GM19023 (cell line): ENCODE results near the gene MYOF.
"Not testable (repeated sequence)": the region's sequence is repeated elsewhere in the genome, so short reads cannot be mapped to it uniquely, and the experiment has no call there.

ENCODE experiments used
- ATAC-seq: cut with Tn5 transposase; IDR thresholded peaks from one replicate; pipeline ENCODE4 v1.9.1; 2021; ENCODE audit warnings: mild to moderate bottlenecking, moderate library complexity; ENCODE audit not compliant: unreplicated experiment

The MYOF gene

GRCh38 chr10:93435621-93436397 lies 46.3 kb downstream of the MYOF start:
- ATAC-seq: no peak

DNA sequence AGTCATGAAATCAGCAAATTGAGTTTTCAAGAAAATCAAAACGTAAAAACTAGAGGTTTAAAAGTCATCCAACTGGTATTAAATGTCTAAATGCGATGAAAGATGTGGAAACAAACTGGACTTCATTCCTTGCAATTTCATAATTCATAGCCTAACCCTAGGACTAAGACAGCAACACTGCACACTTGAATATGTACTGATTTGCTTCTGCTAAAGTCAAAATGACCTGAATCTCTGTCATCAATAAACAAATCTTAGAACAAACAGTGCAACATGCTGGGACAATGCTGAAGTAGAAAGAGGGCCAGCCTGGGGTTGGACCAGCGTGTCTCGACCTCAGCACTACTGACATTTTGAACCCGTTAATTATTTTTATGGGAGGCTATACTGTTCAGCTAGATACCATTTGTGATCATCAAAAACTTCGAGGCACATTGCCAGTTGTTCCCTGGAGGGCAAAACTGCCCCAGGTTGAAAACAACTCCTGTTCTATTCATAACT lies 47.1 kb downstream of the MYOF start:
- no peak for ATAC-seq

GRCh38 chr10:93431361-93431760 lies 50.8 kb downstream of the MYOF start:
- no peak for ATAC-seq

DNA sequence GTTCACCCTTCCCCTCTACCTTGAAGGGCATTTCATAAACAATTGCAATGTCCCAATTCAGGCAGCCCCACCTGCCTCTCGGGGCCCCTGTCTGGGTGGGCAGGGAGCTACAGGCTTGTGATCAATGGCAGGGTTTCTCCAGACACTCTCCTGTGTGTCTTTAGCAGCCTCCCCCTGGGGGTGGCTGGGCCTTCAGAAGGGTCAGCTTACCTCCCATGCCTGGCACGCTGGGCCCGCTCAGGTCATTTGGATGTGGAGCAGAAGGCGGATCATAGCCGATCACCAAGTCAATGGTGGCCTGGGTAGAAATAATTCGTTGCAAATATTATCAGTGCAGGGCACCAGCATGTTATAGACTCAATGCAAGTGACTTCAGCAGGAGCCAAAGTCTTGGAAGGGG lies 56.3 kb downstream of the MYOF start:
- no peak for ATAC-seq

DNA sequence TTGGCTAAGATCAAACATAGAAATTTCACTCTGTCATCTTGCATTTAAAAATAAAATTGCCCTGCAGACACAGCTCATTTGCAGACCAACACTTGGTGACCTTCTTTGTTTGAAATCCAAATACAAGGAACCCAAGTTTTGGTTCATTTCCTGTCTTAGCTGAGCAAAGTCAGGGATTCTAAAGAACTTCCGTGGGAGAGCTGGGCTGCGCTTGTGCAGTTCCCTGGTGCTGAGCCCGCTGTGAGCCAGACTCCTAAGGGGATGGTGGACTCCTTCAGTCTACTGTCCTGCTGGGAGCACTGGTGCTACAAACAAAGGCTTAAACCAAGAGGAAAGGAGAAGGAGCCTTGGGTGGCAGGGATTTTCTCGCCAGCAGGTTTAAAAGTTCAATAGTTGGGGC lies 60.0 kb downstream of the MYOF start:
- no peak for ATAC-seq

DNA sequence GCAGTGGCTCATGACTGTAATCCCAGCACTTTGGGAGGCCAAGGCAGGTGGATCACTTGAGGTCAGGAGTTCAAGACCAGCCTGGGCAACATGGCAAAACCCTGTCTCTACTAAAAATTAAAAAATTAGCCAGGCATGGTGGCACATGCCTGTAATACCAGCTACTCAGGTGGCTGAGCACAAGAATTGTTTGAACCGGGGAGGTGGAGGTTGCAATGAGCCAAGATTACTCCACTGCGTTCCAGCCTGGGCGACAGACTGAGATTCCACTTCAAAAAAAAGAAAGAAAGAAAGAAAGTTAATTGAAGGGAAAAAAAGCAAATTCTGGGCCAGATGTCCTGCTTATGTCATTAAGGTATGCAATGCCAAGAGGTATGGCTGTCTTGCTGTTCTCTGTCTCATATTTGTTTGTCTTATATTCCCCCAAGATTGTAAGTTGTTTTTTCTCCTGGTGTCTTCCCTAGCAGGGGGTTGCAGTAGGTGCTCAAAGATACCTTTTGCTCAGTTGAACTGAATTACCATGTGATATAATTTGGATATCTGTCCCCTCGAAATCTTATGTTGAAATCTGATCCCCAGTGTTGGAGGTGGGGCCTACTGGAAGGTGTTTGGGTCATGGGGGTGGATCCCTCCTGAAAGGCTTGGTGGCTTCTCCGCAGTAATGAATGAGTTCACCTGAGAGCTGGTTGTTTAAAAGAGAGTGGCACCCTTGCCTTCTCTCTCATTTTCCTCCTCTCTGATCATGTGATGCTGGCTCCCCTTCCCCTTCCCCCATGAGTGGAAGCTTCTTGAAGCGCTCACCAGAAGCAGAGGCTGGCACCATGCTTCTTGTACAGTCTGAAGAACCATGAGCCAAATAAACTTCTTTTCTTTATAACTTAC lies 60.9 kb downstream of the MYOF start:
- no peak for ATAC-seq

- ATAC-seq: no peak
Measured at GRCh38 chr10:93420091-93420490, 62.0 kb downstream of the MYOF start.

GRCh38 chr10:93419016-93419415 lies 63.1 kb downstream of the MYOF start:
- ATAC-seq: not testable (repeated sequence)

DNA sequence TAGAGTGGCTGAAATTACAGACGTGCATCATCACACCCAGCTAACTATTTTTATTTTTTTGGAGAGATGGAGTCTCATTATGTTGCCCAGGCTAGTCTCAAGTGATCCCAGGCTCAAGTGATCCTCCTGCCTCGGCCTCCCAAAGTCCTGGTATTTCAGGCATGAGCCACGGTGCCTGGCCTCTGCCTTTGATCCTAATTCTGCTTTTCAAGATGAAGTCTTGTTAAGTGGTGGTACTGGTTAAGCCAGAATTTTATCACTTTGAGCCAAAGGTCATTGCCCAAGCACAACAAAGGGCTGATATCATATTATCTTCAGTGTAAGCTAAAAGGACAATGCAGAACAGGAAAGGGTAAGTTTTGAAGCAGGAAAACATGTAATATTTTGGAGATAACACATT lies 64.2 kb downstream of the MYOF start:
- no peak for ATAC-seq

DNA sequence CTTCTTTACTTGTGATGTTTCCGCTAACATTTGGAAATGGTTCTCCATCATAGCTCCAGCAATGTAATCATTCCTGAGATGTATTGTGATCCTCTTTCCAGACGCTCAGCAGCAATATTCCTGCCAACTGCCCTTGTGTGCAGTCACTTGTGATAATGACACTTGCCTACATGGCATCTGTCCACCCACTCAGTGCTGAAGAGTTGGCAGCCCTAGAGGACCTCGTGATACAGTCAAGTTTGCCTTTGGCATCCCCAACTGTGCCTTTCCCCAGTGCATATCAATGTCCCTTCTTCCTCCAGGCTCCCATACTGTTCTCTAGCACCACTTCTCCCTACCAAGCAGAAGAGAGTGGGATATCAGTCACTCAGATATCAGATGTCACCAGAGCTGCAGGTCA lies 64.9 kb downstream of the MYOF start:
- no peak for ATAC-seq

GRCh38 chr10:93416824-93417223 lies 65.3 kb downstream of the MYOF start:
- ATAC-seq: no peak

- ATAC-seq: no peak
Measured at GRCh38 chr10:93415693-93416092, 66.4 kb downstream of the MYOF start.

DNA sequence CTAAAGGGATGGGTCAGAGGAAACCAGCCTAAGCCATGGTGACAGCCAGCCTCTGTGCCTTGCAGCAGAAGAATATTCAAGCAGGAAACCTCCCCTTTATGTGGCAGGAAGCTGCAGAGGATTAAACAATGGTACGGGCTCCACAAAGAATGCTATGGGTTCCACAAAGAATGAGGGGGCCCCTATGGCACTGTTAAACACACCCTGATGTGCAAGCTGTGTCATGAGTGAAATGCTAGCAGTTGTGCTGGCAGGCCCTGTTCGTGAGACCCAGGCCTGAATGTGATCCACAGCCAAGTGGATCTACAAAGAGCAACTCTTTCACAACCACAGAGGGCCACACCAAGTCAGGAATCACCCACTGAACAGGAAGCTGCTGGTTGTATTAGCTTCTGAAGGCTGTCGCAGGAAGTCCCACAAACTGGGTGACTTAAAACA lies 68.9 kb downstream of the MYOF start:
- ATAC-seq: no peak

GRCh38 chr10:93412801-93413200 lies 69.3 kb downstream of the MYOF start:
- no peak for ATAC-seq

GRCh38 chr10:93410697-93411348 lies 71.3 kb downstream of the MYOF start:
- ATAC-seq: no peak

DNA sequence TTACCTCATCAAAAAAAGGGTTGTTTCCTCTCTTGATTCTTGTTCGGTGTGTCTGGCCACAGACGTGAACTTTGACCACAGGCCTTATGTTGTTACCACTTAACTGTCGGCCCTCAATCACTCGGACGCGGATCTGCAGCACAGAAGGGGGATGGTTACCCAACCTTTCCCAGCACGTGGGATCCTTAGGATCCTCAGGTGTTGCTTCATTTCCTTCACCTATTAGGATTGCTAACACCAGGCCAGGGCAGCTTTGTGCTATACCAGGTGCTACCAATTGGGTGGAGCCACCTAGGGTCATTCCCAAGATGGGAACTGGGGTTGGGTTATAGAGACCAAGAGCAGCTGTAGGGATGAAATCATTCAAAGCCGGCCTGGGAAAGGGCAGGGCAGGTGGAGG lies 73.4 kb downstream of the MYOF start:
- ATAC-seq: no peak

DNA sequence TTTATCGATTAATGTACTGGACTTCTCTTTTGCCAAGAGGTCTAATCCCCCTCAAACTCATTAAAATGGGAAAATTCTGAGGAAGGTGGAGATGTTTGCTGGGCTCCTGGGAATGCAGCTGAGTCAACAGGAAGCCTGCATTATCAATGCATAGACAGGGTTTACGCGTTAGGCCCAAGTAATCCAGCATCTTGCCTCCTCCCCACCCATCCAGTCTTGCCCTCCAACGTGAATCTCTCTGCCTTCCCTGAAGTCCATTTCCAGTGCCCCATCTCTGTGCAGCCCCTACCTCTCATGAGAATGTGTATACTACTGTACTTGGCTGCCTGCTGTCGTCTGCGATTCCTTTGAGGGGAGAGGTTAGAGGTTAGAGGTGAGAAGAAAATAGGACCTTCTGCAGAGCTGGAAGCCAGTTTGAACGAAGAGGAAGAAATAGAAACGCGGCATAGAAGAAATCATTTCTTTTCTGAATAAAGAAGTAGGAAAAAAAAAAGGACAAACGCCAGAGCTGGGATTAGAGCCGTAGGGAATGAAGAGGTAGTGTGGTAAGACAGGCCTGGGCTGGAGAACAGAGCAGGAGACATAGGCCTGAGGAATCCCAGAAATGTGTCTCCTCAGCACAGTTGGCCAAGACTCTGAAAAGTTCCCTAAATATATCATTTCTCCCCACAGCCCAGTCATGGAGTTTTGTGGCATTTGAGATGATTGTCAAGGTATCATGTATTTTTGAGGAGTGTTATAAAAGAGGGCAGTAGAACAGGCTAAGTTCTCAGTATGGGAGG lies 75.6 kb downstream of the MYOF start:
- ATAC-seq: no peak

DNA sequence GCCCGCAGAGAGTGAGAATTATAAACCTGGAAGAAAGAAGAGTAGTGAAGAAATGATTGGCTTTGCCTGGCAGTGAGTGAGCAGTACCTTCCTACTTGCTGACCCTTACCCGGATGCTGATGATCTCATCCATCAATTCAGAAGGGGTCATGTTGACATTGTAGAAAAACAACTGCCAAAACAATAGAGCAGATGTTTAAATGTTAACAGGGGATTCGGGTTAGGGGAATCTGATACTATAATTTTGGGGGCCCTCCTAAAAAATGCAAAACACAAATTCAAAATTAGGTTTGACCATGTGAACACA lies 78.1 kb downstream of the MYOF start:
- no peak for ATAC-seq

- no peak for ATAC-seq
Measured at GRCh38 chr10:93403152-93404047, 78.7 kb downstream of the MYOF start.

GRCh38 chr10:93402192-93402591 lies 79.9 kb downstream of the MYOF start:
- ATAC-seq: no peak
